Fibroblast of pulmonary artery (primary cell): ENCODE data around the gene C1RL.

Experiments
- DNase-seq: peaks from one replicate; pipeline ENCODE4 v3.0.0-alpha.2; 2010; ENCODE audit warnings: low read depth
- H3K4me3 ChIP-seq: replicated peaks from 2 replicates; pipeline ENCODE4 v1.5.1; 2011; ENCODE audit warnings: low read depth, mild to moderate bottlenecking, control low read depth, low read length, moderate library complexity
- CTCF ChIP-seq: IDR thresholded peaks from 2 replicates; pipeline ENCODE4 v1.5.1; 2011; ENCODE audit warnings: mild to moderate bottlenecking, control low read depth, low read length, inconsistent platforms; ENCODE audit errors: missing control alignments

C1RL gene

GRCh38 chr12:7152818-7153217 is 43.8 kb upstream of the C1RL start:
- no peak overlapping the region for H3K4me3 ChIP-seq
- no peak for TF ChIP-seq CTCF
- DNase-seq, result no peak

GRCh38 chr12:7151532-7151931 is 42.5 kb upstream of the C1RL start:
- no peak for DNase-seq
- TF ChIP-seq CTCF, result no peak
- H3K4me3 ChIP-seq, result no peak overlapping the region

- DNase-seq, result no peak
- no peak overlapping the region for H3K4me3 ChIP-seq
- no peak for TF ChIP-seq CTCF
These were observed 41.8 kb upstream of the C1RL start for GRCh38 chr12:7150841-7151240.

- no peak for TF ChIP-seq CTCF
- H3K4me3 ChIP-seq, result no peak overlapping the region
- DNase-seq, result no peak
These were observed 41.3 kb upstream of the C1RL start for GRCh38 chr12:7150356-7150755.

- DNase-seq, result no peak
- H3K4me3 ChIP-seq, result no peak overlapping the region
- TF ChIP-seq CTCF, result no peak
These were observed 37.9 kb upstream of the C1RL start for GRCh38 chr12:7146906-7147305.

GRCh38 chr12:7146228-7146627 is 37.2 kb upstream of the C1RL start:
- no peak for TF ChIP-seq CTCF
- H3K4me3 ChIP-seq, result no peak overlapping the region
- no peak for DNase-seq

GRCh38 chr12:7145671-7146070 is 36.7 kb upstream of the C1RL start:
- TF ChIP-seq CTCF, result no peak
- no peak overlapping the region for H3K4me3 ChIP-seq
- DNase-seq, result no peak
